SK-N-SH treated with all-trans-retinoic acid at 6 μM for 48 hours (cell line): ENCODE measurements around the gene ETAA1.

Experiments
- ATAC-seq: fragments of 200-7000 bp; cut with Tn5 transposase; 3 replicates; pipeline ENCODE4 v1.9.1; 2020; ENCODE audit warnings: mild to moderate bottlenecking, moderate library complexity
- ARNTL ChIP-seq: fragments of 450-650 bp; formaldehyde crosslinking; IDR thresholded peaks from 2 replicates; pipeline ENCODE4 v1.5.0; 2020; ENCODE audit warnings: low read depth, mild to moderate bottlenecking, moderate library complexity, borderline replicate concordance
- BACH2 ChIP-seq: fragments of 250-450 bp; sonication (Bioruptor Pico); IDR thresholded peaks from 2 replicates; pipeline ENCODE4 v1.9.0; 2021; ENCODE audit warnings: mild to moderate bottlenecking, borderline replicate concordance
- GLIS3 ChIP-seq: fragments of 250-450 bp; sonication (Bioruptor Pico); IDR thresholded peaks from 2 replicates; pipeline ENCODE4 v1.5.0; 2020; ENCODE audit warnings: mild to moderate bottlenecking, moderate library complexity
- ISL1 ChIP-seq: fragments of 250-450 bp; sonication (Bioruptor Pico); IDR thresholded peaks from 2 replicates; pipeline ENCODE4 v2.1.2; 2022; ENCODE audit warnings: mild to moderate bottlenecking, moderate library complexity
- OSR1 ChIP-seq: fragments of 250-450 bp; sonication (Bioruptor Pico); IDR thresholded peaks from 2 replicates; pipeline ENCODE4 v1.8.0; 2022; ENCODE audit warnings: moderate library complexity, mild to moderate bottlenecking, inconsistent platforms
- PATZ1 ChIP-seq: fragments of 250-450 bp; sonication (Bioruptor Pico); IDR thresholded peaks from 2 replicates; pipeline ENCODE4 v1.8.0; 2020; ENCODE audit warnings: mild to moderate bottlenecking, moderate library complexity, borderline replicate concordance
- POU6F1 ChIP-seq: fragments of 250-450 bp; sonication (Bioruptor Pico); IDR thresholded peaks from 2 replicates; pipeline ENCODE4 v1.8.0; 2021; ENCODE audit warnings: low read depth, mild to moderate bottlenecking, moderate library complexity, borderline replicate concordance
- PPARA ChIP-seq: fragments of 250-450 bp; sonication (Bioruptor Pico); IDR thresholded peaks from 2 replicates; pipeline ENCODE4 v1.5.0; 2020; ENCODE audit warnings: mild to moderate bottlenecking, borderline replicate concordance
- SNAI2 ChIP-seq: fragments of 250-450 bp; sonication (Bioruptor Pico); IDR thresholded peaks from 2 replicates; pipeline ENCODE4 v1.5.0; 2020; ENCODE audit warnings: mild to moderate bottlenecking, moderate library complexity
- TCF4 ChIP-seq: fragments of 250-450 bp; sonication (Bioruptor Pico); IDR thresholded peaks from 2 replicates; pipeline ENCODE4 v1.8.0; 2021; ENCODE audit warnings: mild to moderate bottlenecking, moderate library complexity, borderline replicate concordance
- TOX ChIP-seq: fragments of 250-450 bp; sonication (Bioruptor Pico); IDR thresholded peaks from 2 replicates; pipeline ENCODE4 v1.8.0; 2021; ENCODE audit warnings: mild to moderate bottlenecking, moderate library complexity, borderline replicate concordance
- ZC3H10 ChIP-seq: fragments of 250-450 bp; sonication (Bioruptor Pico); IDR thresholded peaks from 2 replicates; pipeline ENCODE4 v1.5.1; 2021; ENCODE audit warnings: mild to moderate bottlenecking, moderate library complexity
- ZFP3 ChIP-seq: fragments of 250-450 bp; sonication (Bioruptor Pico); IDR thresholded peaks from 2 replicates; pipeline ENCODE4 v1.5.0; 2020; ENCODE audit warnings: mild to moderate bottlenecking, moderate library complexity
- ZFP30 ChIP-seq: fragments of 450-650 bp; formaldehyde crosslinking; IDR thresholded peaks from 2 replicates; pipeline ENCODE4 v1.5.0; 2022; ENCODE audit warnings: mild to moderate bottlenecking, moderate library complexity
- ZNF565 ChIP-seq: fragments of 450-650 bp; formaldehyde crosslinking; conservative IDR thresholded peaks from 2 replicates; pipeline ENCODE4 v1.5.0; 2020; ENCODE audit warnings: low read depth, mild to moderate bottlenecking, moderate library complexity
- ZNF70 ChIP-seq: fragments of 450-650 bp; formaldehyde crosslinking; IDR thresholded peaks from 2 replicates; pipeline ENCODE4 v1.5.0; 2020; ENCODE audit warnings: mild to moderate bottlenecking, moderate library complexity
- ZNF8 ChIP-seq: fragments of 450-650 bp; formaldehyde crosslinking; IDR thresholded peaks from 2 replicates; pipeline ENCODE4 v1.5.0; 2020; ENCODE audit warnings: mild to moderate bottlenecking, moderate library complexity
- TF ChIP-seq, protein P1 (sequence below): fragments of 250-450 bp; sonication (Bioruptor Pico); IDR thresholded peaks from 2 replicates; pipeline ENCODE4 v1.5.1; 2021; ENCODE audit warnings: mild to moderate bottlenecking, moderate library complexity
- TF ChIP-seq, protein P2 (sequence below): fragments of 250-450 bp; sonication (Bioruptor Pico); IDR thresholded peaks from 2 replicates; pipeline ENCODE4 v1.5.1; 2020; ENCODE audit warnings: low read depth, mild to moderate bottlenecking, moderate library complexity
- TF ChIP-seq, protein P3 (sequence below): fragments of 250-450 bp; sonication (Bioruptor Pico); IDR thresholded peaks from 2 replicates; pipeline ENCODE4 v1.5.0; 2020; ENCODE audit warnings: mild to moderate bottlenecking, moderate library complexity

The ETAA1 gene

GRCh38 chr2:67399831-67400489 lies 2.8 kb downstream of the ETAA1 start:
- TF ChIP-seq ZFP3 (CRISPR knock-in tag) (0 out of 2 replicates have a peak, but pooled peaks have one; percentile 41), ZNF8 (CRISPR knock-in tag) (no peak)
- no peak for ATAC-seq

DNA sequence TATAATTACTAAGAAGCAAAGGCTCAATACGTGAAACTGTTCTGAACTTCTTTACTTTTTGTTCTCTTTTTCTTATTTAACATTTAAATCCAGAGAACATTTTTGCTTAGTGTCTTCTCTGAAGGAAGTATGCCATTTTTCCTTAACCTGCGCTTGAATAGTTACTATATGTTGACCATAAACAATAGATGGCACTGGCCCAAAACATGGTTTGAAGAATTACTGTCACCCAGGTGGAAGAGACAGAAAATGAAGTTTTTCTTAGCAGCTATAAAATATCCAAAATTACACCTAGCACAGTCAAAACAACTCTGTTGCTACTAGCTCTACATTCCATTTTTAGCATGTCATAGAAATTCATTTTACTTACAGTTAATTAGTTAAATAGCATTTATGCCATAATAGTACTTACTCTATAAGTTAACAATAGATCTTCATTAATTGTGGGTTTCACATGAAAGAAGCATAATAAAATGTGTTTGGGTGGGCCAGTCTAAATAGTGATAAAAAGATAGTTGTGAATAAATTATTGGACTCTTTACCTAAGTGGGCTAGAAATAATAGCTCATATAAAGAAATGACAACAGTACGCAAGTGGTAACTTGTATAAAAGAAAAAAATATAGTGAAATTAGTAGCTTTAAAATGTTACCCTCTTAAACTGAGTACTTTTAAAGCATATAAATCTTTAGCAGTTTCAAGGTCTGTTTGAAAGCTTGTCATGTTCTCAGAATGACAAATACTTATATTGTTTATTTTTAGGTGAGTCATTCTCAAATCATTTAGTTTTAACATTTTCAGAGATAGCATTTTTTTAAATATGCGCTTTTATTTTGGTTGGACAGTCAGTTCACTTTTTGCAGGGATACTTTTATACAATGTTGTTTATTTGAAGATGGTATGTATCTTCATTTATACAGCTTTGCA lies 3.7 kb downstream of the ETAA1 start:
- ATAC-seq, result no peak
- no peak for TF ChIP-seq SNAI2
- TF ChIP-seq, protein P1, sequence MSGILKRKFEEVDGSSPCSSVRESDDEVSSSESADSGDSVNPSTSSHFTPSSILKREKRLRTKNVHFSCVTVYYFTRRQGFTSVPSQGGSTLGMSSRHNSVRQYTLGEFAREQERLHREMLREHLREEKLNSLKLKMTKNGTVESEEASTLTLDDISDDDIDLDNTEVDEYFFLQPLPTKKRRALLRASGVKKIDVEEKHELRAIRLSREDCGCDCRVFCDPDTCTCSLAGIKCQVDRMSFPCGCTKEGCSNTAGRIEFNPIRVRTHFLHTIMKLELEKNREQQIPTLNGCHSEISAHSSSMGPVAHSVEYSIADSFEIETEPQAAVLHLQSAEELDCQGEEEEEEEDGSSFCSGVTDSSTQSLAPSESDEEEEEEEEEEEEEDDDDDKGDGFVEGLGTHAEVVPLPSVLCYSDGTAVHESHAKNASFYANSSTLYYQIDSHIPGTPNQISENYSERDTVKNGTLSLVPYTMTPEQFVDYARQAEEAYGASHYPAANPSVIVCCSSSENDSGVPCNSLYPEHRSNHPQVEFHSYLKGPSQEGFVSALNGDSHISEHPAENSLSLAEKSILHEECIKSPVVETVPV (CRISPR knock-in tag), result no peak
- no peak for TF ChIP-seq ZNF8 (CRISPR knock-in tag)
- no peak for TF ChIP-seq TCF4 (CRISPR knock-in tag)
- TF ChIP-seq ISL1 (CRISPR knock-in tag), result peak; percentile 77
- no peak for TF ChIP-seq ZNF70
- TF ChIP-seq OSR1 (CRISPR knock-in tag), result no peak
- TF ChIP-seq PATZ1 (CRISPR knock-in tag), result no peak
- TF ChIP-seq, protein P2, sequence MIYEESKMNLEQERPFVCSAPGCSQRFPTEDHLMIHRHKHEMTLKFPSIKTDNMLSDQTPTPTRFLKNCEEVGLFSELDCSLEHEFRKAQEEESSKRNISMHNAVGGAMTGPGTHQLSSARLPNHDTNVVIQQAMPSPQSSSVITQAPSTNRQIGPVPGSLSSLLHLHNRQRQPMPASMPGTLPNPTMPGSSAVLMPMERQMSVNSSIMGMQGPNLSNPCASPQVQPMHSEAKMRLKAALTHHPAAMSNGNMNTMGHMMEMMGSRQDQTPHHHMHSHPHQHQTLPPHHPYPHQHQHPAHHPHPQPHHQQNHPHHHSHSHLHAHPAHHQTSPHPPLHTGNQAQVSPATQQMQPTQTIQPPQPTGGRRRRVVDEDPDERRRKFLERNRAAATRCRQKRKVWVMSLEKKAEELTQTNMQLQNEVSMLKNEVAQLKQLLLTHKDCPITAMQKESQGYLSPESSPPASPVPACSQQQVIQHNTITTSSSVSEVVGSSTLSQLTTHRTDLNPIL (CRISPR knock-in tag), result 0 out of 2 replicates have a peak, but pooled peaks have one; percentile 9

DNA sequence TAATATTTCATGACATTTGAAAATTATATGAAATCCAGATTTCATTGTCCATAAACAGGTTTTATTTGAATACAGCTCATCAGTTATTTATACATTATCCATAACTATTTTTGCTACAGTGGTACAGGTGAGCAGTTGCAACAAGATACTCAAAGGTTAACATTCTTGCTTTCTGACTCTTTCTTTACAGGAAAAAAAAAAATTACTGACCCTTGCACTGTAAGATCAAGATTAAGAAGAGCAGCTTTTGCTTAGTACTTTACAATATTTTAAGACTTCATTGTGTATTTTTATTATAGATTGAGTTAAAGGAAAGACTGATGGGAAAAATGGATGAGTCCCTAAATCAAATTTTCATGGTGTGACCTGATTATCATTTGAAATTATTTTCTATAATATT lies 11.2 kb downstream of the ETAA1 start:
- no peak for ATAC-seq
- TF ChIP-seq OSR1 (CRISPR knock-in tag), result no peak
- no peak for TF ChIP-seq PPARA (CRISPR knock-in tag)
- no peak for TF ChIP-seq ZFP30 (CRISPR knock-in tag)
- TF ChIP-seq ZNF8 (CRISPR knock-in tag), result no peak
- TF ChIP-seq, protein P2 (CRISPR knock-in tag), result no peak
- TF ChIP-seq ZFP3 (CRISPR knock-in tag), result no peak
- TF ChIP-seq TCF4 (CRISPR knock-in tag), result no peak
- TF ChIP-seq, protein P3, sequence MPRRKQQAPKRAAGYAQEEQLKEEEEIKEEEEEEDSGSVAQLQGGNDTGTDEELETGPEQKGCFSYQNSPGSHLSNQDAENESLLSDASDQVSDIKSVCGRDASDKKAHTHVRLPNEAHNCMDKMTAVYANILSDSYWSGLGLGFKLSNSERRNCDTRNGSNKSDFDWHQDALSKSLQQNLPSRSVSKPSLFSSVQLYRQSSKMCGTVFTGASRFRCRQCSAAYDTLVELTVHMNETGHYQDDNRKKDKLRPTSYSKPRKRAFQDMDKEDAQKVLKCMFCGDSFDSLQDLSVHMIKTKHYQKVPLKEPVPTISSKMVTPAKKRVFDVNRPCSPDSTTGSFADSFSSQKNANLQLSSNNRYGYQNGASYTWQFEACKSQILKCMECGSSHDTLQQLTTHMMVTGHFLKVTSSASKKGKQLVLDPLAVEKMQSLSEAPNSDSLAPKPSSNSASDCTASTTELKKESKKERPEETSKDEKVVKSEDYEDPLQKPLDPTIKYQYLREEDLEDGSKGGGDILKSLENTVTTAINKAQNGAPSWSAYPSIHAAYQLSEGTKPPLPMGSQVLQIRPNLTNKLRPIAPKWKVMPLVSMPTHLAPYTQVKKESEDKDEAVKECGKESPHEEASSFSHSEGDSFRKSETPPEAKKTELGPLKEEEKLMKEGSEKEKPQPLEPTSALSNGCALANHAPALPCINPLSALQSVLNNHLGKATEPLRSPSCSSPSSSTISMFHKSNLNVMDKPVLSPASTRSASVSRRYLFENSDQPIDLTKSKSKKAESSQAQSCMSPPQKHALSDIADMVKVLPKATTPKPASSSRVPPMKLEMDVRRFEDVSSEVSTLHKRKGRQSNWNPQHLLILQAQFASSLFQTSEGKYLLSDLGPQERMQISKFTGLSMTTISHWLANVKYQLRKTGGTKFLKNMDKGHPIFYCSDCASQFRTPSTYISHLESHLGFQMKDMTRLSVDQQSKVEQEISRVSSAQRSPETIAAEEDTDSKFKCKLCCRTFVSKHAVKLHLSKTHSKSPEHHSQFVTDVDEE (CRISPR knock-in tag), result no peak
- no peak for TF ChIP-seq BACH2 (CRISPR knock-in tag)
- TF ChIP-seq ZC3H10 (CRISPR knock-in tag), result no peak
- no peak for TF ChIP-seq ARNTL (CRISPR knock-in tag)
- TF ChIP-seq SNAI2, result no peak
- no peak for TF ChIP-seq POU6F1
- no peak for TF ChIP-seq ISL1 (CRISPR knock-in tag)
- TF ChIP-seq, protein P1 (CRISPR knock-in tag), result no peak
- no peak for TF ChIP-seq ZNF70
- no peak for TF ChIP-seq TOX (CRISPR knock-in tag)
- TF ChIP-seq PATZ1 (CRISPR knock-in tag), result no peak
- TF ChIP-seq GLIS3, result no peak
- no peak for TF ChIP-seq ZNF565 (CRISPR knock-in tag)
